A549 (cell line): ENCODE measurements around the gene PTPN1. TPM values are rescaled to one million over a fixed set of nuclear protein-coding genes. Genes with fewer than 3 reads are reported as not detected.
A peak's percentile ranks its signal among the peaks of the same experiment; 100 is the strongest.

ENCODE experiments used
- ATAC-seq, 2 experiments: fragments of 200-7000 bp in 1 of 2; fragments of >200 bp in 1 of 2; cut with Nextera tagmentation in 1 of 2; cut with Tn5 transposase in 1 of 2; 3 replicates each; pipeline versions ENCODE4 v1.8.0 to v1.9.1; 2018 to 2020; ENCODE audit warnings: mild to moderate bottlenecking in 1 of 2, moderate library complexity in 1 of 2
- CTCF ChIA-PET: fragments of 300-600 bp; sonication (Branson Sonifier 250); formaldehyde crosslinking; extraction: SDS; loops from one replicate; lab custom pipeline; 2021; ENCODE audit warnings: antibody characterized with exemption, inconsistent platforms; lab: Yijun Ruan, JAX
- POLR2A ChIA-PET: fragments of 350-600 bp; formaldehyde crosslinking; extraction: SDS; loops from one replicate; lab custom pipeline; 2021; ENCODE audit warnings: antibody characterized with exemption, inconsistent platforms; lab: Yijun Ruan, JAX
- DNase-seq, 2 experiments: peaks; one replicate each; pipeline versions ENCODE4 v3.0.0 to v3.0.0-alpha.2; 2011 to 2016; ENCODE audit warnings: low read depth in 1 of 2, low spot score in 1 of 2
- FAIRE-seq: peaks from 2 replicates; lab custom pipeline; 2011; peaks lifted over from hg19 to GRCh38; lab: Jason Lieb, UNC
- H3K27ac ChIP-seq, 2 experiments: fragments of >200 bp; sonication (Bioruptor Twin); formaldehyde crosslinking; 3 replicates each; pipeline ENCODE4 v1.5.1; 2016 to 2017
- H3K4me1 ChIP-seq: fragments of >200 bp; sonication (Bioruptor Twin); formaldehyde crosslinking; 3 replicates; pipeline ENCODE4 v1.6.1; 2016
- H3K4me2 ChIP-seq: fragments of >200 bp; sonication (Bioruptor Twin); formaldehyde crosslinking; 3 replicates; pipeline ENCODE4 v1.6.1; 2016
- H3K4me3 ChIP-seq: fragments of >200 bp; sonication (Bioruptor Twin); formaldehyde crosslinking; 3 replicates; pipeline ENCODE4 v1.5.1; 2016
- H3K9me3 ChIP-seq: fragments of >200 bp; sonication (Bioruptor Twin); formaldehyde crosslinking; 3 replicates; pipeline ENCODE4 v1.6.1; 2016
- CBX2 ChIP-seq: fragments of 200-600 bp; sonication (generic); IDR thresholded peaks from 2 replicates; pipeline ENCODE4 v1.6.1; 2016; ENCODE audit warnings: low read depth, mild to moderate bottlenecking, borderline replicate concordance
- CBX8 ChIP-seq: fragments of 200-600 bp; sonication (generic); IDR thresholded peaks from 2 replicates; pipeline ENCODE4 v1.6.1; 2016
- CTCF ChIP-seq: fragments of >200 bp; sonication (Bioruptor Twin); formaldehyde crosslinking; IDR thresholded peaks from 3 replicates; pipeline ENCODE4 v1.5.1; 2016
- EHF ChIP-seq: fragments of 250-450 bp; sonication (Bioruptor Pico); IDR thresholded peaks from 2 replicates; pipeline ENCODE4 v1.5.0; 2020; ENCODE audit warnings: mild to moderate bottlenecking
- ELK1 ChIP-seq: fragments of 150-350 bp; IDR thresholded peaks from 2 replicates; pipeline ENCODE4 v1.6.1; 2014; ENCODE audit warnings: low read depth, mild to moderate bottlenecking, low read length
- FOSB ChIP-seq: fragments of 250-450 bp; sonication (Bioruptor Pico); IDR thresholded peaks from 2 replicates; pipeline ENCODE4 v1.5.0; 2020; ENCODE audit warnings: mild to moderate bottlenecking, moderate library complexity
- FOXS1 ChIP-seq: fragments of 250-450 bp; sonication (Bioruptor Pico); IDR thresholded peaks from 2 replicates; pipeline ENCODE4 v1.5.0; 2020; ENCODE audit warnings: mild to moderate bottlenecking, moderate library complexity
- HDAC2 ChIP-seq: fragments of 200-600 bp; sonication (generic); IDR thresholded peaks from 2 replicates; pipeline ENCODE4 v1.6.1; 2016
- HEYL ChIP-seq: fragments of 250-450 bp; sonication (Bioruptor Pico); IDR thresholded peaks from 2 replicates; pipeline ENCODE4 v1.8.0; 2021; ENCODE audit warnings: mild to moderate bottlenecking, moderate library complexity
- HOXB13 ChIP-seq: fragments of 250-450 bp; sonication (Bioruptor Pico); IDR thresholded peaks from 2 replicates; pipeline ENCODE4 v1.5.0; 2020; ENCODE audit warnings: low read depth, mild to moderate bottlenecking, moderate library complexity
- JUN ChIP-seq, 2 experiments: fragments of >200 bp; sonication (Bioruptor Twin); formaldehyde crosslinking; IDR thresholded peaks; 2 replicates in 1 of 2; 3 replicates in 1 of 2; pipeline ENCODE4 v1.6.1; 2016 to 2017
- JUNB ChIP-seq: fragments of >200 bp; sonication (Bioruptor Twin); formaldehyde crosslinking; IDR thresholded peaks from 2 replicates; pipeline ENCODE4 v1.6.1; 2016
- KDM1A ChIP-seq: fragments of 200-600 bp; sonication (generic); IDR thresholded peaks from 2 replicates; pipeline ENCODE4 v1.6.1; 2016; ENCODE audit warnings: low read depth, mild to moderate bottlenecking
- MAFK ChIP-seq: fragments of 450-650 bp; IDR thresholded peaks from 2 replicates; pipeline ENCODE4 v1.6.1; 2014; ENCODE audit not compliant: partially characterized antibody
- NFE2L2 ChIP-seq: fragments of 150-350 bp; conservative IDR thresholded peaks from 2 replicates; pipeline ENCODE4 v1.6.1; 2014; ENCODE audit warnings: low read length
- NPAS2 ChIP-seq: fragments of 250-450 bp; sonication (Bioruptor Pico); IDR thresholded peaks from 2 replicates; pipeline ENCODE4 v1.8.0; 2022; ENCODE audit warnings: mild to moderate bottlenecking, moderate library complexity, borderline replicate concordance
- PBX3 ChIP-seq: IDR thresholded peaks from 2 replicates; pipeline ENCODE4 v1.6.1; 2012
- POLR2A ChIP-seq: IDR thresholded peaks from 2 replicates; pipeline ENCODE4 v1.6.1; 2012; ENCODE audit warnings: mild to moderate bottlenecking, low read length
- RFX5 ChIP-seq: fragments of 450-650 bp; IDR thresholded peaks from 2 replicates; pipeline ENCODE4 v1.7.1; 2014; ENCODE audit warnings: antibody characterized with exemption, mild to moderate bottlenecking, moderate library complexity
- RNF2 ChIP-seq: fragments of 200-600 bp; sonication (generic); IDR thresholded peaks from 2 replicates; pipeline ENCODE4 v1.6.1; 2016; ENCODE audit warnings: low read depth, mild to moderate bottlenecking, antibody characterized with exemption, moderate library complexity, borderline replicate concordance
- SMC3 ChIP-seq: fragments of >200 bp; sonication (Bioruptor Twin); formaldehyde crosslinking; IDR thresholded peaks from 3 replicates; pipeline ENCODE4 v1.6.1; 2018; ENCODE audit warnings: inconsistent platforms
- TP53 ChIP-seq: fragments of 250-450 bp; sonication (Bioruptor Pico); IDR thresholded peaks from 2 replicates; pipeline ENCODE4 v1.5.0; 2021; ENCODE audit warnings: mild to moderate bottlenecking, moderate library complexity
- ZNF302 ChIP-seq: fragments of 250-450 bp; sonication (Bioruptor Pico); IDR thresholded peaks from 2 replicates; pipeline ENCODE4 v1.9.0; 2021; ENCODE audit warnings: inconsistent platforms, mild to moderate bottlenecking, moderate library complexity
- ZSCAN20 ChIP-seq: fragments of 250-450 bp; sonication (Bioruptor Pico); IDR thresholded peaks from 2 replicates; pipeline ENCODE4 v1.8.0; 2022; ENCODE audit warnings: mild to moderate bottlenecking, moderate library complexity
- WGBS: methylation state at CpG from one replicate; pipeline ENCODE4 v1.1.6; 2017; ENCODE audit errors: missing lambda C conversion rate; 5-methylcytosine and 5-hydroxymethylcytosine counted together
- polyA plus RNA-seq, 4 experiments: library from polyadenylated mRNA; depleted of rRNA in 3 of 4; stranded (reverse); fragments of >200 nt; fragmentation: RNase III in 1 of 4; extraction: RNeasy Plus Mini Kit Qiagen cat#74134 plus additional on column Dnase treatment in 1 of 4; gene quantifications; 2 replicates in 3 of 4; 3 replicates in 1 of 4; pipeline ENCODE4 v1.2.3, GENCODE V29; 2011 to 2017
- TF ChIP-seq, protein P1 (sequence below): fragments of >200 bp; sonication (Bioruptor Twin); formaldehyde crosslinking; IDR thresholded peaks from 3 replicates; pipeline ENCODE4 v1.6.1; 2016
- TF ChIP-seq, protein P2 (sequence below): fragments of 250-450 bp; sonication (Bioruptor Pico); IDR thresholded peaks from 2 replicates; pipeline ENCODE4 v1.5.0; 2021; ENCODE audit warnings: mild to moderate bottlenecking, moderate library complexity, borderline replicate concordance
- TF ChIP-seq, protein P3 (sequence below): fragments of >200 bp; sonication (Bioruptor Twin); formaldehyde crosslinking; IDR thresholded peaks from 2 replicates; pipeline ENCODE4 v1.6.1; 2016

PTPN1 gene
- polyA plus RNA-seq, 2 of the 4 experiments (the other 2 are of a cell fraction) = 23.2 to 24.3 TPM

GRCh38 chr20:50587291-50587961 is 77.2 kb downstream of the PTPN1 start:
- POLR2A ChIA-PET = interaction anchor here (1.0 kb wide), 1 partner anchor 10 kb away, joined by 3 read pairs; no protein-coding TSS in a partner anchor

GRCh38 chr20:50588034-50588736 is 78.0 kb downstream of the PTPN1 start:
- Histone ChIP-seq H3K9me3 (no peaks in the 10 kb centered on the region), H3K27ac (0 out of 6 replicates have a peak overlapping the region, but pooled peaks of 1 of the 2 experiments have one; percentile 4), H3K4me2 (no peak overlapping the region), H3K4me1 (no peaks in the 10 kb centered on the region), H3K4me3 (no peak overlapping the region)
- DNase-seq = peak; percentile 72 to 90
- 42% methylated on average over 12 of the region's 12 CpGs for WGBS
- POLR2A ChIA-PET = interaction anchor here (1.0 kb wide), 1 partner anchor 9 kb away, joined by 3 read pairs; no protein-coding TSS in a partner anchor
- FAIRE-seq = no peak
- CTCF ChIA-PET = interaction anchor here (0.5 to 7.1 kb wide), 48 partner anchors 8 to 517 kb away, joined by 3 to 85 read pairs (median 4); no protein-coding TSS in a partner anchor
- peak; percentile 78 to 88; a peak in 5 of 6 replicates for ATAC-seq
- TF ChIP-seq, protein P1, sequence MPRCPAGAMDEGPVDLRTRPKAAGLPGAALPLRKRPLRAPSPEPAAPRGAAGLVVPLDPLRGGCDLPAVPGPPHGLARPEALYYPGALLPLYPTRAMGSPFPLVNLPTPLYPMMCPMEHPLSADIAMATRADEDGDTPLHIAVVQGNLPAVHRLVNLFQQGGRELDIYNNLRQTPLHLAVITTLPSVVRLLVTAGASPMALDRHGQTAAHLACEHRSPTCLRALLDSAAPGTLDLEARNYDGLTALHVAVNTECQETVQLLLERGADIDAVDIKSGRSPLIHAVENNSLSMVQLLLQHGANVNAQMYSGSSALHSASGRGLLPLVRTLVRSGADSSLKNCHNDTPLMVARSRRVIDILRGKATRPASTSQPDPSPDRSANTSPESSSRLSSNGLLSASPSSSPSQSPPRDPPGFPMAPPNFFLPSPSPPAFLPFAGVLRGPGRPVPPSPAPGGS = no peak
- TF ChIP-seq ZNF302 = no peak
- TF ChIP-seq ZSCAN20 (CRISPR knock-in tag) = no peak
- TF ChIP-seq ELK1 = no peak
- TF ChIP-seq MAFK = no peak
- TF ChIP-seq SMC3 = peak; percentile 67
- TF ChIP-seq HOXB13 = no peak
- TF ChIP-seq FOXS1 (CRISPR knock-in tag) = no peak
- no peak for TF ChIP-seq JUNB
- no peak for TF ChIP-seq CBX8
- no peak for TF ChIP-seq EHF (CRISPR knock-in tag)
- peak; percentile 88 for TF ChIP-seq CTCF
- no peak for TF ChIP-seq HDAC2
- no peak for TF ChIP-seq NPAS2 (CRISPR knock-in tag)
- TF ChIP-seq, protein P2, sequence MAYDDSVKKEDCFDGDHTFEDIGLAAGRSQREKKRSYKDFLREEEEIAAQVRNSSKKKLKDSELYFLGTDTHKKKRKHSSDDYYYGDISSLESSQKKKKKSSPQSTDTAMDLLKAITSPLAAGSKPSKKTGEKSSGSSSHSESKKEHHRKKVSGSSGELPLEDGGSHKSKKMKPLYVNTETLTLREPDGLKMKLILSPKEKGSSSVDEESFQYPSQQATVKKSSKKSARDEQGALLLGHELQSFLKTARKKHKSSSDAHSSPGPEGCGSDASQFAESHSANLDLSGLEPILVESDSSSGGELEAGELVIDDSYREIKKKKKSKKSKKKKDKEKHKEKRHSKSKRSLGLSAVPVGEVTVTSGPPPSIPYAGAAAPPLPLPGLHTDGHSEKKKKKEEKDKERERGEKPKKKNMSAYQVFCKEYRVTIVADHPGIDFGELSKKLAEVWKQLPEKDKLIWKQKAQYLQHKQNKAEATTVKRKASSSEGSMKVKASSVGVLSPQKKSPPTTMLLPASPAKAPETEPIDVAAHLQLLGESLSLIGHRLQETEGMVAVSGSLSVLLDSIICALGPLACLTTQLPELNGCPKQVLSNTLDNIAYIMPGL = no peak
- no peak for TF ChIP-seq HEYL (CRISPR knock-in tag)
- TF ChIP-seq POLR2A = no peak
- no peak for TF ChIP-seq JUN (IDR thresholded peaks at IDR 0.05)
- TF ChIP-seq KDM1A = no peak
- TF ChIP-seq PBX3 = no peak

More at GRCh38 chr20:50587291-50587961, 77.2 kb downstream of the PTPN1 start:
- ATAC-seq (no peak; a peak in 1 of 6 replicates), DNase-seq (no peak), FAIRE-seq (no peak)
- Histone ChIP-seq H3K4me3 (no peak overlapping the region), H3K27ac (0 out of 6 replicates have a peak overlapping the region, but pooled peaks of 1 of the 2 experiments have one; percentile 4), H3K4me1 (no peaks in the 10 kb centered on the region), H3K9me3 (no peaks in the 10 kb centered on the region), H3K4me2 (no peak overlapping the region)
- CTCF ChIA-PET = interaction anchor here (0.6 to 7.1 kb wide), 25 partner anchors 8 to 467 kb away, joined by 3 to 85 read pairs (median 4); no protein-coding TSS in a partner anchor
- WGBS = 92% methylated on average over 16 of the region's 19 CpGs
- no peak for TF ChIP-seq TP53 (CRISPR knock-in tag)
- no peak for TF ChIP-seq CBX2
- no peak for TF ChIP-seq MAFK
- no peak for TF ChIP-seq RNF2
- TF ChIP-seq, protein P3, sequence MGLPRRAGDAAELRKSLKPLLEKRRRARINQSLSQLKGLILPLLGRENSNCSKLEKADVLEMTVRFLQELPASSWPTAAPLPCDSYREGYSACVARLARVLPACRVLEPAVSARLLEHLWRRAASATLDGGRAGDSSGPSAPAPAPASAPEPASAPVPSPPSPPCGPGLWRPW = no peak
- TF ChIP-seq NFE2L2 = no peak
- TF ChIP-seq RFX5 = no peak
- no peak for TF ChIP-seq NPAS2 (CRISPR knock-in tag)
- no peak for TF ChIP-seq HDAC2
- no peak for TF ChIP-seq FOSB (CRISPR knock-in tag)
- TF ChIP-seq PBX3 = no peak
